Adrenal gland (tissue), 12 donors: Measurements from ENCODE around the gene OIT3. TPM values are rescaled to one million over a fixed set of nuclear protein-coding genes. Genes with fewer than 3 reads are reported as not detected.

Source experiments
- DNase-seq, 7 donors: peaks; one replicate each; pipeline ENCODE4 v3.0.0-alpha.2; 2019 to 2020
- H3K27ac ChIP-seq, 5 donors: fragments of 200-600 bp; sonication (generic) in 4 of 5; 1 replicate in 3 of 5; 2 replicates in 2 of 5; pipeline versions ENCODE4 v1.5.1 to v1.8.0; 2016 to 2020; ENCODE audit warnings: mild to moderate bottlenecking in 1 of 5
- H3K27me3 ChIP-seq: fragments of 200-600 bp; 2 replicates; pipeline ENCODE4 v1.8.0; 2021
- H3K36me3 ChIP-seq, 2 donors: fragments of 200-600 bp; replicated peaks in 1 of 2; 1 replicate in 1 of 2; 2 replicates in 1 of 2; pipeline versions ENCODE4 v1.5.1 to v1.8.0; 2018 to 2022
- H3K4me1 ChIP-seq, 2 donors: fragments of 200-600 bp; replicated peaks in 1 of 2; 1 replicate in 1 of 2; 2 replicates in 1 of 2; pipeline versions ENCODE4 v1.5.1 to v1.8.0; 2018 to 2021
- H3K4me3 ChIP-seq, 4 donors: fragments of 200-600 bp; sonication (generic) in 3 of 4; one replicate each; pipeline ENCODE4 v1.5.1; 2016 to 2018
- H3K9me3 ChIP-seq, 3 donors: fragments of 200-600 bp; sonication (generic) in 1 of 3; replicated peaks in 1 of 3; 1 replicate in 2 of 3; 2 replicates in 1 of 3; pipeline versions ENCODE4 v1.5.1 to v1.8.0; 2016 to 2021
- POLR2A ChIP-seq, 2 donors: fragments of 450-650 bp; IDR thresholded peaks; one replicate each; pipeline ENCODE4 v1.6.1; 2017; ENCODE audit warnings: antibody characterized with exemption in 2 of 2, mild to moderate bottlenecking in 2 of 2, moderate library complexity in 1 of 2
- WGBS, 4 donors: extraction: QIAGEN DNeasy Blood & Tissue Kit in 2 of 4; methylation state at CpG; one replicate each; pipeline versions ENCODE4 v1.1.5 to v1.1.7; 2013 to 2017; 5-methylcytosine and 5-hydroxymethylcytosine counted together
- intact Hi-C, 2 donors: fragments of 100-400 bp; cut with DNase I; formaldehyde crosslinking; loops; one replicate each; pipeline versions ENCODE4 v1.14.1 to v1.15.0; 2022 to 2023
- polyA plus RNA-seq, 3 donors: library from polyadenylated mRNA; stranded (reverse); fragments of 200-250 nt in 2 of 3; fragments of 350-450 nt in 1 of 3; fragmentation: Illumina TruSeq in 1 of 3; extraction: RNeasy Lipid Tissue Mini Kit (QIAGEN cat#74804) in 1 of 3; gene quantifications; one replicate each; pipeline ENCODE4 v1.2.3, GENCODE V29; 2013 to 2014
- total RNA-seq, 9 donors: library from RNA; depleted of rRNA in 4 of 9; stranded (reverse); fragments of >200 nt in 4 of 9; fragments of 120-200 nt in 1 of 9; fragmentation: NEBNext Ultra II Directional in 1 of 9; extraction: Animal tissue kit (Norgen Biotek cat#: 25700) in 1 of 9; gene quantifications; one replicate each; pipeline versions ENCODE4 v1.1.0 to v1.2.4, GENCODE V29; 2013 to 2023
- TF ChIP-seq, protein P1 (sequence below), 6 experiments: fragments of 450-650 bp in 4 of 6; fragments of 200-600 bp in 2 of 6; sonication (generic) in 1 of 6; IDR thresholded peaks; 1 replicate in 5 of 6; 2 replicates in 1 of 6; pipeline versions ENCODE4 v1.5.1 to v1.8.0; 2016 to 2021; ENCODE audit warnings: antibody characterized with exemption in 6 of 6, mild to moderate bottlenecking in 2 of 6, moderate library complexity in 1 of 6
- donor health status: healthy with polysubstance abuse.
- donor health status: Bipolar disorder and iron deficiency.
- donor health status: DM: yes; HTN: yes; CAD: no.
- donor health status: DM: no; HTN: no; CAD: no.
- donor health status: DM: no; HTN: no; CAD: no.
- donor health status: DM: yes; HTN: yes; CAD: no.

Gene OIT3
- total and polyA plus RNA-seq, 12 donors = 0.08 to 2.1 (median 0.22) TPM; not detected in 5

DNA sequence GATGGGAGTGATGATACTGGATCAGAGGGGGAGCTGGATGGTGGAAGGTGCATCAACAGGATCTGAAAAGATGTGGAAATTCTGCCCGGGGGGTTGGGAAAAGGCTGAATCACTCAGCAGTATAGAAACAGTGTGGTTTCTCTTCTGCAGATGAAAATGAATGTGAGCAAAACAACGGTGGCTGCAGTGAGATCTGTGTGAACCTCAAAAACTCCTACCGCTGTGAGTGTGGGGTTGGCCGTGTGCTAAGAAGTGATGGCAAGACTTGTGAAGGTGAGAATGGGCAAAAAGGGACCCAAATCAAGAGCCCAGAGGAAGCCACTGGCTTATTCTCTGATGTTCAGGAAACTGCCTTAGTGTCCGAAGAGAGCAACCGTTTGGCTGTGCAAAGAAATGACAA lies 12.9 kb downstream of the OIT3 start:
- 87 to 91% (median 91%) methylated on average over 6 of the region's 6 CpGs for WGBS, 4 donors
- no peak for TF ChIP-seq POLR2A (IDR thresholded peaks at IDR 0.05)
- TF ChIP-seq, protein P1, sequence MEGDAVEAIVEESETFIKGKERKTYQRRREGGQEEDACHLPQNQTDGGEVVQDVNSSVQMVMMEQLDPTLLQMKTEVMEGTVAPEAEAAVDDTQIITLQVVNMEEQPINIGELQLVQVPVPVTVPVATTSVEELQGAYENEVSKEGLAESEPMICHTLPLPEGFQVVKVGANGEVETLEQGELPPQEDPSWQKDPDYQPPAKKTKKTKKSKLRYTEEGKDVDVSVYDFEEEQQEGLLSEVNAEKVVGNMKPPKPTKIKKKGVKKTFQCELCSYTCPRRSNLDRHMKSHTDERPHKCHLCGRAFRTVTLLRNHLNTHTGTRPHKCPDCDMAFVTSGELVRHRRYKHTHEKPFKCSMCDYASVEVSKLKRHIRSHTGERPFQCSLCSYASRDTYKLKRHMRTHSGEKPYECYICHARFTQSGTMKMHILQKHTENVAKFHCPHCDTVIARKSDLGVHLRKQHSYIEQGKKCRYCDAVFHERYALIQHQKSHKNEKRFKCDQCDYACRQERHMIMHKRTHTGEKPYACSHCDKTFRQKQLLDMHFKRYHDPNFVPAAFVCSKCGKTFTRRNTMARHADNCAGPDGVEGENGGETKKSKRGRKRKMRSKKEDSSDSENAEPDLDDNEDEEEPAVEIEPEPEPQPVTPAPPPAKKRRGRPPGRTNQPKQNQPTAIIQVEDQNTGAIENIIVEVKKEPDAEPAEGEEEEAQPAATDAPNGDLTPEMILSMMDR (IDR thresholded peaks at IDR 0.05) = no peak
- Histone ChIP-seq H3K4me3 (no peak overlapping the region), H3K27me3 (no peaks in the 10 kb centered on the region), H3K27ac (no peak overlapping the region), H3K4me1 (no peaks in the 10 kb centered on the region), H3K9me3 (no peaks in the 10 kb centered on the region), H3K36me3 (no peaks in the 10 kb centered on the region)
- DNase-seq = no peak
- intact Hi-C loops = no loop called here

GRCh38 chr10:72910705-72911104 lies 17.2 kb downstream of the OIT3 start:
- Histone ChIP-seq H3K27me3 (no peaks in the 10 kb centered on the region), H3K9me3 (no peaks in the 10 kb centered on the region), H3K4me1 (no peaks in the 10 kb centered on the region), H3K27ac (no peak overlapping the region), H3K4me3 (no peak overlapping the region), H3K36me3 (no peaks in the 10 kb centered on the region)
- intact Hi-C loops = no loop called here
- TF ChIP-seq POLR2A (IDR thresholded peaks at IDR 0.05) = no peak
- TF ChIP-seq, protein P1 (IDR thresholded peaks at IDR 0.05) = no peak
- DNase-seq = no peak

GRCh38 chr10:72911758-72912157 lies 18.2 kb downstream of the OIT3 start:
- Histone ChIP-seq H3K9me3 (no peaks in the 10 kb centered on the region), H3K4me1 (no peaks in the 10 kb centered on the region), H3K4me3 (no peak overlapping the region), H3K27me3 (no peaks in the 10 kb centered on the region), H3K27ac (no peak overlapping the region), H3K36me3 (no peaks in the 10 kb centered on the region)
- WGBS, 4 donors = 94 to 100% (median 97%) methylated on average over 2 of the region's 2 CpGs
- TF ChIP-seq, protein P1 (IDR thresholded peaks at IDR 0.05) = no peak
- no peak for TF ChIP-seq POLR2A (IDR thresholded peaks at IDR 0.05)
- DNase-seq = no peak
- intact Hi-C loops = no loop called here

DNA sequence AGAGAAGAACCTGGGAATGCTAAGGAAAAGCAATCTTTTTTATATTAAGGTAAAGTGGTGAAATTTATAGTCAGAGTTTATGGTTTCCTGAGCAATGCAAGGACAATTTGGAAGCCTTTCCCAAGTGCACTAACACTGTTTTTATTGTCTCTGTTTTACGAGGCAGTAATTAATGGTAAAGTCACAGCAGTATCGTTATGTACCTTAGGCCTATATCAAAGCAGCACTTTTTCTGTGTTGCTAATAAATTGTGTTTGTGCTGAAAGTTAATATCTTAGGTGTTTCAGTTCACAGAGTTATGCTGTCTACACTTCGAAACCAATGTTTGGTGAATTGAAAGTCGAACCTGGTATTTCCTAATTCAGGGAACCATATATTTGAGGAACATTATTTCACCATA lies 19.2 kb downstream of the OIT3 start:
- H3K4me1 ChIP-seq = no peaks in the 10 kb centered on the region
- H3K27ac ChIP-seq = no peak overlapping the region
- H3K36me3 ChIP-seq = no peaks in the 10 kb centered on the region
- TF ChIP-seq, protein P1 (IDR thresholded peaks at IDR 0.05) = no peak
- no peak for TF ChIP-seq POLR2A (IDR thresholded peaks at IDR 0.05)
- 80 to 89% (median 87%) methylated on average over 4 of the region's 4 CpGs for WGBS, 4 donors
- no peaks in the 10 kb centered on the region for H3K27me3 ChIP-seq
- H3K4me3 ChIP-seq = no peak overlapping the region
- no peaks in the 10 kb centered on the region for H3K9me3 ChIP-seq
- no peak for DNase-seq
- intact Hi-C loops = no loop called here
